Measurements from ENCODE around the gene MTR.

MTR gene

DNA sequence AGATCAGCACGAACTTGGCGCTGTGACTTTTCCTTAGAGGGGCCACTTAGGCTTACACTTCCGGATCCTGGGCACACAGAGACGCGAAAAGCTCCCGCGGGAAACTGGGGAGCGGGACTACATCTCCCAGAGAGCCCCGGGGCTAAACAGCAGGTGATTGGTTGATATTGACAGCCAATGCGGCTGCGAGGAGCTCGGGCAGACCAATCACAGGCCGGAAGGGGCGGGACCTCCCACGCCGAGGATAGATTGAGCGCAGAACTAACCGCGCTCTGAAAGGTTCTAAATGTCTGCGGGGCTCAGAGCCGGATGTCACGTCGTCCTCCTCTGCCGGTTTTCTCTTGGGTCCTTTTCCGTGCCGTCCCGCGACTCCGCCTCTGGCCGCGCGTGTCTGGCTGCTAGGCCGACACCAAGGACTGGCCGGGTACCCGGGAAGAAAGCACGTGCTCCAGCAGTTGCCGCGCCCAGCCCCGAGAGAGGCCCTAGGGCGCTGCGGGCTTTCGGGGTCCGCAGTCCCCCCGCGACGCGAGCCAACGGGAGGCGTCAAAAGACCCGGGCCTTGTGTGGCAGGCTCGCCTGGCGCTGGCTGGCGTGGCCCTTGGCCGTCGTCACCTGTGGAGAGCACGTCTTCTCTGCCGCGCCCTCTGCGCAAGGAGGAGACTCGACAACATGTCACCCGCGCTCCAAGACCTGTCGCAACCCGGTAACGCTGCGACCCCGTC lies at the start of gene MTR:
Gene MTR (plus strand): TSS at position 258 of the 722 bp plus-strand sequence. CDS start 412 bp downstream, at position 670.
- peak; percentile 98 for DNase-seq (ENCODE audit: low spot score)
- TF ChIP-seq, protein P1, sequence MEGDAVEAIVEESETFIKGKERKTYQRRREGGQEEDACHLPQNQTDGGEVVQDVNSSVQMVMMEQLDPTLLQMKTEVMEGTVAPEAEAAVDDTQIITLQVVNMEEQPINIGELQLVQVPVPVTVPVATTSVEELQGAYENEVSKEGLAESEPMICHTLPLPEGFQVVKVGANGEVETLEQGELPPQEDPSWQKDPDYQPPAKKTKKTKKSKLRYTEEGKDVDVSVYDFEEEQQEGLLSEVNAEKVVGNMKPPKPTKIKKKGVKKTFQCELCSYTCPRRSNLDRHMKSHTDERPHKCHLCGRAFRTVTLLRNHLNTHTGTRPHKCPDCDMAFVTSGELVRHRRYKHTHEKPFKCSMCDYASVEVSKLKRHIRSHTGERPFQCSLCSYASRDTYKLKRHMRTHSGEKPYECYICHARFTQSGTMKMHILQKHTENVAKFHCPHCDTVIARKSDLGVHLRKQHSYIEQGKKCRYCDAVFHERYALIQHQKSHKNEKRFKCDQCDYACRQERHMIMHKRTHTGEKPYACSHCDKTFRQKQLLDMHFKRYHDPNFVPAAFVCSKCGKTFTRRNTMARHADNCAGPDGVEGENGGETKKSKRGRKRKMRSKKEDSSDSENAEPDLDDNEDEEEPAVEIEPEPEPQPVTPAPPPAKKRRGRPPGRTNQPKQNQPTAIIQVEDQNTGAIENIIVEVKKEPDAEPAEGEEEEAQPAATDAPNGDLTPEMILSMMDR (IDR thresholded peaks at IDR 0.05; ENCODE audit: extremely low read depth, insufficient read depth, missing control alignments): no peak
- in situ Hi-C loops (cut with MboI; ENCODE audit: low pct_unique_long_range_greater_than_20kb, low sequenced_read_pairs, unreplicated experiment): no loop called here

DNA sequence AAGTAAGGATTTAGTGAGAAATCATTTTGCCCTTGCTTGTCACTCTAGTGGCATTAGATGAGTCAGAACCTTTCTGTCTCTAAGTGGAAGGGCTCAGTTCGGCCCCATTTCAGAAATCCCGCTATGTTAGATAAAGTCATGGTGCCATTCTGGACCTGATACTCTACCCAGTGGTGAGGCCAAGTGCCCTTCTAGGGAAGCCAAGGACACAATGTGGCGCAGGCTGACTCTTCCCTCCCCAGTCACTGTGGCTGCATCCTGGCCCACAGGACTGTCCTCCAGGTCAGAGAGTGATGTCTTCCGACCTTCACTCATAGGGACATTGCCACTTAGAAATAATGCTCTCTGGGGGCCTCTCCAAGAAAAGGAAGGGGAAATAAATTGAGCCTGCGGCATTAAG lies 48.3 kb upstream of the MTR start:
- TF ChIP-seq, protein P1 (IDR thresholded peaks at IDR 0.05; ENCODE audit: extremely low read depth, insufficient read depth, missing control alignments): no peak
- no peak for DNase-seq (ENCODE audit: low spot score)
- in situ Hi-C loops (cut with MboI; ENCODE audit: low pct_unique_long_range_greater_than_20kb, low sequenced_read_pairs, unreplicated experiment): no loop called here

DNA sequence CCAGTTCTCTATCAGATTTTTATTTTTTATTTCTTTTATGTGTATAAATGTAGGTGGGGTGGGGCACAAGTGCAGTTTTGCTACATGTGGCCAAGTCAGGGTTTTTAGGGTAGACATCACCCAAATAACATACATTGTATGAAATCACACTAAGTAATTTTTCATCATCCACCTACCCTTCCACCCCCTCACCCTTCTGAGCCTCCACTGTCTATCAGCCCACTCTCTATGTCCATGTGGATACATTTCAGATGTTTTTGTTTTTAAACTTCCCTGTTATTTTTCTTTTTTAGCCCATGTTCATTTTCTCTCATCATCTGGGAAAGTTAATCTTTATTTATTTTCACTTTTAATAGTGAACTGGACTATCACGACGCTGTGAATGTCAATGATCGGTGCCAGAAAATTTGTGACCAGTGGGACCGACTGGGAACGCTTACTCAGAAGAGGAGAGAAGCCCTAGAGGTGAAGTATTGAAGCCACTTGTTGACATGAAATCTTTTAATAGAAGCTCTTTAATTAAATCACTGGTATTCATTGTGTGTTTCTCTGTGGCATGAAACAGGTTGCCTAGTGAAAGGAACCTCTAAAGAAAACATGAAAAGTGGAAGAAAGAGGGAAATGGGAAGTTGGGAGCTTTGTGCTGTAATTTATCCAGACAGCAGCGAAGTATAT lies 47.6 kb upstream of the MTR start:
- TF ChIP-seq, protein P1 (IDR thresholded peaks at IDR 0.05; ENCODE audit: extremely low read depth, insufficient read depth, missing control alignments): no peak

DNA sequence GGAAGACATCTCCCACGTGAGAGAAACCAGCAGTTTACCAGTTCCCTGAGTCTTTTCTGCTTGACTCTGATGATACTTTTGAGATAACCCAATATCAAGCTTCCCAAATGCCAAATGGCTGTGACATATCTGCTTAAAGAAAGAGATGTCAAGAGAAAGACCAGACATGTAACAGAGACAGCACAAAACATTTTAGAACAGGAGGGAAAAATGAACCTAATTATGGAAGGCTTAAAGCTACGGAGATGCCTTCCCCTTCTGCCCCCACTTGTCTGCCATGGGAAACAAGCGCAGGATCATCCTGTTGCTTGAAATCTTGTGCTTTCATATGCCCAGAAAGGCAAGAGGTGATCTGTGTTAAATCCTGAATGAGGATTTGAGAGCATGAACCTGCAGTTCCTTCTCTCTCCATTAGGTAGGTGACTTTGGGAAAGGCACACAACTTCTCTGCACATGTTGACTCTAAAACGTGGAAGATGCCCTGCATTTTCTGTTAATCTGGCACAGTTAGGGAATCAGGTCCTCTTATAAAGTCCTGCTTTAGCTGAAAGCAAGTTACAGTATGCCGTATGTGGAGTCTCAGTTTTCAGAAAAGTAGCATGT lies 46.7 kb upstream of the MTR start:
- DNase-seq (ENCODE audit: low spot score): no peak
- in situ Hi-C loops (cut with MboI; ENCODE audit: low pct_unique_long_range_greater_than_20kb, low sequenced_read_pairs, unreplicated experiment): no loop called here
- TF ChIP-seq, protein P1 (IDR thresholded peaks at IDR 0.05; ENCODE audit: extremely low read depth, insufficient read depth, missing control alignments): no peak

More for the DNA sequence above, 47.6 kb upstream of the MTR start:
- no peak for DNase-seq (ENCODE audit: low spot score)
- in situ Hi-C loops (cut with MboI; ENCODE audit: low pct_unique_long_range_greater_than_20kb, low sequenced_read_pairs, unreplicated experiment): no loop called here

DNA sequence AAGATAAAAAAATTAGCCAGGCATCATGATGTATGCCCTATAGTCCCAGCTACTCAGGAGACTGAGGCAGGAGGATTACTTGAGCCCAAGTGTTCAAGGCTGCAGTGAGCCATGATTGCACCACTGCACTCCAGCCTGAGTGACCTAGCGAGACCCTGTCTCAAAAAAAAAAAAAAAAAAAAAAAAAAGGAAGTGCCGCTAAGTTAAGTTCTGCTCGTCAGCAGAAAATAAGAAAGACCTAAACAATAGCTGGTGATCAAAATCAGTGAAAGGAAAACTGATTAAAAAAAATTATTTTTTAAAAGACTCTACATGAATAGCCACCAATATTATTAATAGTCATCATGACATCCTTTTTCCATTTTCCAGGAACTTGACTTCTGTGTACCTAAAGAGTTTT lies 44.2 kb upstream of the MTR start:
- DNase-seq (ENCODE audit: low spot score): no peak
- in situ Hi-C loops (cut with MboI; ENCODE audit: low pct_unique_long_range_greater_than_20kb, low sequenced_read_pairs, unreplicated experiment): no loop called here
- TF ChIP-seq, protein P1 (IDR thresholded peaks at IDR 0.05; ENCODE audit: extremely low read depth, insufficient read depth, missing control alignments): no peak

DNA sequence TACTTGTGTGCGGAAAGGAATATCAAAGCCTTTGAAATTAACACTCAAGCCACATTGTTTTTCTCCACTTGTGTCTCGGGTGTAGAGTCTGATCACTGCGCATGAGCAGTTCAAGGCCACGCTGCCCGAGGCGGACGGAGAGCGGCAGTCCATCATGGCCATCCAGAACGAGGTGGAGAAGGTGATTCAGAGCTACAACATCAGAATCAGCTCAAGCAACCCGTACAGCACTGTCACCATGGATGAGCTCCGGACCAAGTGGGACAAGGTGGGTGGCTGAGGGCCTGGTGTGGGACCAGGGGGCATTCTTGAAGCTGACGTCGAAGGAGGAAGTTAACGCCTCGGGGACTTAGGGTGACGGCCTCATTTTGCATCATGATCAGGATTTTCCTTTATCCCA lies 43.7 kb upstream of the MTR start:
- in situ Hi-C loops (cut with MboI; ENCODE audit: low pct_unique_long_range_greater_than_20kb, low sequenced_read_pairs, unreplicated experiment): no loop called here
- TF ChIP-seq, protein P1 (IDR thresholded peaks at IDR 0.05; ENCODE audit: extremely low read depth, insufficient read depth, missing control alignments): no peak
- no peak for DNase-seq (ENCODE audit: low spot score)
